Stimulated activated naive CD4-positive, alpha-beta T cell (primary cell): Measurements from ENCODE around the gene NHP2.
"Not testable (repeated sequence)": the region's sequence is repeated elsewhere in the genome, so short reads cannot be mapped to it uniquely, and the experiment has no call there.

ENCODE experiments used
- DNase-seq, 6 experiments: peaks; one replicate each; lab custom pipeline; 2025; lab: John Stamatoyannopoulos, UW

NHP2 gene

GRCh38 chr5:178130576-178131445 is 22.9 kb downstream of the NHP2 start, which contains the start of gene RMND5B:
Gene RMND5B (plus strand): TSS chr5:178131014. CDS start chr5:178138120, 7,106 bp downstream.
- DNase-seq = peak; percentile 63 to 78 (median 70)

DNA sequence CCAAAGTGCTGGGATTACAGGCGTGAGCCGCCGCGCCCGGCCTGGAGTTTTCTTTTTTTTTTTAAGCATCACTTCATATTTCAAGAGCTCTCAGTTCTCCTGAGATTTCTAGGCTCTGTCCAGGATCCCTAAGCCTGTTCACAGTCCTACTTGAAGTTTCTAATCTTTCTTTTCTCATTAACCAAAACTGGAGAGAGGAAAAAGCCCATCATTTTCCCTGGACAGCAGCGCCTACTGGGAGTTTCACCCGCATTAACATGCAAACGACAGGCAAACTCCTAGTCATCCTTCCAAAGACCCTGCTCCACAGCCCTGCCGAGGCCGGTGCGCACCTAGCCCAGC is 23.5 kb downstream of the NHP2 start:
- not testable (repeated sequence) for DNase-seq

DNA sequence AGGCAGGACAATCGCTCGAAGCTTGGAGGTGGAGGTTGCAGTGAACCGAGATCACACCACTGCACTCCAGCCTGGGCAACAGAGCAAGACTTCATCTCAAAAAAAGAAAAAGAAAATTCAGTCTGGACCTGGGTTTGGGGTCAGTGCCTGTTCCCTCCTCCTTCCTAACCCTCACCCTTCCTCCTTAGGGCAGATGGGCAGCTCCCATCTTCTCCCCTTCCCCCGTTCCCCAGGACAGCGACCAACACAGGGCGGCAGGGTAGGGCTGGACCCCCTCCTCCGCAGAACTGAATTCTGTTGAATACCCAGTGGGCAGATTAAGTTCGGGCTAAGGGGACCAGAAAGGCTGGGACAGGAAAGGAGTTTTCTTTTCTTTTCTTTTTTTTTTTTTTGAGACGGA is 24.4 kb downstream of the NHP2 start:
- no peak for DNase-seq

GRCh38 chr5:178127300-178128009 is 26.2 kb downstream of the NHP2 start:
- not testable (repeated sequence) for DNase-seq

DNA sequence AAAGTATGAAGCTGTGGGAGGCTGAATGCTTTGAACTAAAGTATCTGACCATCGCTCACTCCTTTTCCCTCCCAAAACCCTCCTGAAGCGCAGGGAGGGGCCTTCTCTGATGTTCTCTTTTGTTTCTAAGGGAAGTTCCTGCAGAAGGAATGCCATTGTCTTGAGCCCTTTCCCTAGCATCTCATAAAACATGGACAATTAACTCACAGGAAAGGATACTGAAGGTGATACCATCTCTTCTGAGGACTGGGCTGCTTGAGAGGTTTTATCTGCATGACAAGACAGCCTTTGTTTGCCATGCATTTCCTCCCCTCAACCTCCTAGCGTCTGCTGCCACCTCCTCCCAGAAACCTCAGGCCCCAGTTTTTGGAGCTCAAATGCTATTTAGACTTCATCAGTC is 27.1 kb downstream of the NHP2 start:
- no peak for DNase-seq

DNA sequence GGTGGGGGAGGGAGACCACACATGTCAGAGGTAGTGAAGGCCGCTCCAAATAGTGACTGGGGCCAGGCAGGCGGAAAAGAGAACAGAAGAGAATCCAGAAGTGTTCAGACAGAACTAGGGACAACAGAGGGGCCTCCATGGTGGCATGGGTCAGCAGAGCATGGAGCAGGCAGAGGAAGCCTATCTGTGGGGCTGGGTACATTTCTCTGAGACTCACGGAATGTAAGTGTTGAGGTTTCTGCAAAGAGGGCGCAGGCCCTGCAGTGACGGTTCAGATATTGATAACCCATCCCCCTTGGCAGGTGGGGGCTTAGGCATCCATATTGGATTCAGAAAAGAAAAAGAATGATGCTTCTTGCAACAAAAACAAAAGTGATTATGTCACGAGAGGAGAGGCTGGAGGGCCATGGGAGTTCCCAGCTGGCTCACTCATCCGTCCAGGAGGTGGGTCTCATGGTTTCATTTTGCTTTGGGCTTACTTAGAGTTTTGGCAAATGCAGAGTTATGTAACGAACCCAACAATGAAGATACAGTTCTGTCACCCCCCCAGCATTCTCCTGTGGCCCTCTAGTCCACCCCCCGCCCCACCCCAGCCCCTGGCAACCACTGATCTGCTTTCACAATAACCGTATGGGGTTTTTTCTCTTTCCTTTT is 28.3 kb downstream of the NHP2 start:
- DNase-seq = no peak

GRCh38 chr5:178123966-178124925 is 29.4 kb downstream of the NHP2 start:
- no peak for DNase-seq

- no peak for DNase-seq
Observed at GRCh38 chr5:178123094-178123965, 30.4 kb downstream of the NHP2 start.

DNA sequence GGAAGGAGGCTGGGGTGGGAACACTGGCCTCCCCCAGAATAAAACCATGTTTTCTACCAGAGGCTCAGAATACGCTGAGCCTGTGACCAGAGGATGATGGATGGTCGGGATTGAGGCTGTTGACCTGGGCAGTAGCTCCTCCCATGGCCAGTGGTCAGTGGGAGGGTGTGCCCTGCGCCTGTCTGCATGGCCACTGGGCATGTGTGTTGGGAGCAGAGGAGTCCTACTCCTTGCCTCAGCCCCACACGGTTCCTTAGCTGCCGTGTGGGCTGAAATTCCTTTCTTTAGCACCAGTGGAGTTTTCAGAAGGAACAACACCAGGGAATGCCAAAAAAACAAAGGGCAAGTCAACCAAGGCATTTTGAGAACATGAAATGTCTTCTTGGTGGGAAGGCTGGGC is 31.3 kb downstream of the NHP2 start:
- no peak for DNase-seq

GRCh38 chr5:178121391-178122276 is 32.1 kb downstream of the NHP2 start:
- no peak for DNase-seq

- peak; percentile 67 to 88 (median 82) for DNase-seq
Observed at GRCh38 chr5:178120607-178121357, 32.9 kb downstream of the NHP2 start.

DNA sequence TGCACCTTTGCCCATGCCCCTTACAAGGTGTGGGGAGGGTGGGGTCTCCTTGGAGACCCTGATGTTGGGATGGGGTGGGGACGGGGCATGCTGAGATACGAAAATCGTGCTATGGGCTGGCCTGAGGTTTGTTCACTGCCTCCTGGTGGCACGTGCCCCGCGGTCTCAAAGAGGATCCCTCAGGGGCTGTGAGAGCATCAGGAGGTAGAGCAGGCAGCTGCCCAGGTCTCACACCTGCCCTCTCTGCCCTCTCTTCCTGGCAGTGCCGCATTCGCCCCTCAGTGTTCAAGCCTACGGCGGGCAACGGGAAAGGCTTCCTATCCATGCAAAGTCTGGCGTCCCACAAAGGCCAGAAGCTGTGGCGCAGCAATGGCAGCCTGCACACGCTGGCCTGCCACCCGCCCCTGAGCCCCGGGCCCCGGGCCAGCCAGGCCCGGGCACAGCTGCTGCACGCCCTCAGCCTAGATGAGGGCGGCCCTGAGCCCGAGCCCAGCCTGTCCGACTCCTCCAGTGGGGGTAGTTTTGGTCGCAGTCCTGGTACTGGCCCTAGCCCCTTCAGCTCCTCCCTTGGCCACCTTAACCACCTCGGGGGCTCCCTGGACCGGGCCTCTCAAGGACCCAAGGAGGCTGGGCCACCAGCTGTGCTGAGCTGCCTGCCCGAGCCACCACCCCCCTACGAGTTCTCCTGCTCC is 33.6 kb downstream of the NHP2 start:
- no peak for DNase-seq

DNA sequence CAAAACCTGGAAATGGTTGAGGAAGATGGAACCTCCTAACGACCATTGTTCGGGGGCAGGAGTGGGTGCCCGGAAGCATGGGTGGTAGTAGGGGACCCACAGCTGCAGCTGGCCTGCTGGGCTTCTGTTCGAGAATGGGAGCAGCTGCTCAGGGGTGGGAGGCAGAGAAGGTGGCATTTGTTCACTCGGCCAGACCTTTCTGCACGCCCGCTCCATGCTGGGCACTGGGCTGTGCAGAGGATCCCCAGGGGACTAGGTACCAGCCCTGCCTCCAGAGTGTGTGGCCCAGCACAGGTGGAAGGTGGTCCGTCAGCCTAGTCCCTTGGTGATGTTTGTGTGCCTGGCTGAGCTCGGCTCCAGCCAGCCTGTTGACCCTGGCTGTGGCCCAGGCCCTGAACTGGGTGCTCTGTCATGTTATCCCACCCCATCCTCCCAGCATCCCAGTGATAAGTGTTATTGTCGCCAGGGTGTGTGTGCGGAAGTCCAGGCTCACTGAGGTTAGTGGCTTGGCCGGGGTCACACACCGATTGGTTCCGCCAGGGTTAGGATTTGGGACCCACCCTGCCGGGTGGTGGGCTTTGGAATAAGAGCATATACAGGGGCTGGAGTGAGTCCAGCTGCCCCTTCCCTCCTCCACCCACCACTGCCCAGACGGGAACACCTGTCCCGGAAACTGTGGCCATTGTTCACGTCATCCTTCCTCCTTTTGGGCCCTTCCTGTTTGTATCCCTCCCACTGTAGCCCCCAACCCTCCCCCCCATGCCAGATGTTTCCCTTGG is 35.6 kb downstream of the NHP2 start:
- no peak for DNase-seq

DNA sequence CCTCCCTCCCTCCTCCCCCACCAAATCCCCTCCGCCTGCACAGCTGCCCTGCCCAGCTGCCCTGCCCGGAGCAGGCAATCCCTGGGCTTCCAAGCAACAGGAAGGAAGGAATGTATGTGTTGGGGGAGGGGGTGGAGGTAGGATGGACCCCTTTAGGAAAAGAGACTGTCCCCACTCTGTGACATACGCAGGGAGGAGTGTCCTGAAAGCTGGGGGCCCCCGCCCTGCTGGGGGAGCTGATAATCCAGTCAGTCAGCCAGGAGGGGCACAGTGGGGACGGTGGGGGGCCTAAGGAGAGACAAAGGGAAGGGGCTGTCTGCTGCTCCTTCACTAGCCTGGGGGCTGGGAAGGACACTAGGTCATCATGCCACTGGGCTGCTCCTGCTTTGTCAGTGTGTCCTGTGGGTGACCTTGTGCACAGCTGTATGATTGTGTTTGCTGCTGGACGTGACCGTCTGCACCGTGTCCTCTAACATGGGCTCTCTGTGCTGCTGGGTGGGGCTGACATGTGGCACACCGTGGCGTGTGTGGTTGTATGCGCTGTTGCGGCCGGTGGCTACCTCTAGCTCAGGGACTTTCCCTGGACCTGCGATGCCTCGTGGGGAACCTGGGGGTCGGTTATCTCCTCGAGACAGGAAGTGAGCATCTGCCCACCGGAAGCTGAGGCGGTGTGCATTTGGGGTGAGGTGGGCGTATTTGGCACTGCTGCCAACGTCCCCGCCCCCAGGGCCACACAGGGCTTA is 37.4 kb downstream of the NHP2 start:
- DNase-seq = peak; percentile 14 to 37 (median 22)

GRCh38 chr5:178115814-178116142 is 37.9 kb downstream of the NHP2 start:
- no peak for DNase-seq

- peak in 2 of 6 experiments; percentile 7 to 19 for DNase-seq
Observed at GRCh38 chr5:178115136-178115813, 38.4 kb downstream of the NHP2 start.
